ENCODE measurements around the gene INHBE. TPM values are rescaled to one million over a fixed set of nuclear protein-coding genes. Genes with fewer than 3 reads are reported as not detected.
"Not testable (repeated sequence)": the region's sequence is repeated elsewhere in the genome, so short reads cannot be mapped to it uniquely, and the experiment has no call there.

INHBE gene
- total RNA-seq, 4 donors from 2014 or later, result not detected

DNA sequence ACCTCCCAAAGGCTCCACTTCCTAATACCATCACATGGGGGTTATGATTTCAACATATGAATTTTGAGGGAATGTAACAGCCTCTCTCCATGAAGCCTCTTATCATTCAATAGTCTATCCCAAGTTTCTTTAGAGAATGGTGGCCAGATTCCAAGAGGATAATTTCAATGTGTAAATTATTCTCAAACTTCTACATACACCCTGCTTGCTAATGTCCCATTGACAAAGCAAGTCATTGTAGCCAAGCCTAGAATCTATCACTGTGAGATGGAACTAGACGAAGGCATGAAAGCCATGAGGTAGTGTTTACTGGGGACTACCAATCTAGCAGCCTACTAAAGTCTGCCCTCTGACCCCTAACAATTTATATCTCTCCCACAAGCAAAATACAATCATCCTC is 16.7 kb upstream of the INHBE start:
- Histone ChIP-seq H3K36me3 (no peaks in the 10 kb centered on the region), H3K27me3 (no peaks in the 10 kb centered on the region), H3K27ac (no peak overlapping the region), H3K4me3 (no peak overlapping the region), H3K4me1 (no peaks in the 10 kb centered on the region), H3K9me3 (no peaks in the 10 kb centered on the region)
- 20 to 56% methylated on average over 1 of the region's 1 CpG for WGBS, 2 donors (ENCODE audit: low coverage in 1 of 2)
- intact Hi-C loops (cut with DNase I; ENCODE audit: low total_unique reads), result no loop called here
- no peak for TF ChIP-seq POLR2AphosphoS5 (IDR thresholded peaks at IDR 0.05)
- no peak for TF ChIP-seq EP300 (IDR thresholded peaks at IDR 0.05; ENCODE audit: low read depth)
- TF ChIP-seq CTCF (IDR thresholded peaks at IDR 0.05), result no peak
- TF ChIP-seq POLR2A (IDR thresholded peaks at IDR 0.05), result no peak
- in situ Hi-C loops (cut with MboI; ENCODE audit: low pct_ligation_motif_present in 1 of 4, low pct_unique_long_range_greater_than_20kb in 1 of 4, low sequenced_read_pairs in 3 of 4), result loop anchor here in 1 of 4 donors (25.0 kb wide), 1 partner anchor 126 kb away; no protein-coding TSS in a partner anchor
- no peak for DNase-seq

- H3K27ac ChIP-seq, result no peak overlapping the region
- no peaks in the 10 kb centered on the region for H3K9me3 ChIP-seq
- no peak overlapping the region for H3K4me3 ChIP-seq
- intact Hi-C loops (cut with DNase I; ENCODE audit: low total_unique reads), result no loop called here
- DNase-seq, result no peak
- no peak for TF ChIP-seq CTCF (IDR thresholded peaks at IDR 0.05)
- no peak for TF ChIP-seq EP300 (IDR thresholded peaks at IDR 0.05; ENCODE audit: low read depth)
- TF ChIP-seq POLR2A (IDR thresholded peaks at IDR 0.05), result no peak
- 77 to 85% methylated on average over 4 of the region's 4 CpGs for WGBS, 2 donors (ENCODE audit: low coverage in 1 of 2)
- no peaks in the 10 kb centered on the region for H3K27me3 ChIP-seq
- H3K4me1 ChIP-seq, result no peaks in the 10 kb centered on the region
- in situ Hi-C loops (cut with MboI; ENCODE audit: low pct_ligation_motif_present in 1 of 4, low pct_unique_long_range_greater_than_20kb in 1 of 4, low sequenced_read_pairs in 3 of 4), result loop anchor here in 3 of 4 donors (10.0 to 25.0 kb wide), 2 partner anchors 128 to 145 kb away; no protein-coding TSS in a partner anchor
- no peaks in the 10 kb centered on the region for H3K36me3 ChIP-seq
Measured at GRCh38 chr12:57439762-57440266, 15.3 kb upstream of the INHBE start.

DNA sequence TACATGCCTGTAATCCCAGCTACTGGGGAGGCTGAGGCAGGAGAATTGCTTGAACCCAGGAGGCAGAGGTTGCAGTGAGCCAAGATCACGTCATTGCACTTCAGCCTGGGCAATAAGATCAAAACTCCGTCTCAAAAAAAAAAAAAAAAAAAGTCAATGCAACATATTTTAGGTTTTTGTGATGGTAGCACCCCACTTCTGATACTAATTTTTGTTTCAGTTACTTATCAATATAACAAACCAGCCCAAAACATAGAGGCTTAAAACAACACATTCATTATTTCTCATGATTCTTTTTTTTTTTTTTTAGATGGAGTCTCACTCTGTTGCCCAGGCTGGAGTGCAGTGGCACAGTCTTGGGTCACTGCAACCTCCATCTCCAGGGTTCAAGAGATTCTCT is 13.7 kb upstream of the INHBE start:
- H3K27ac ChIP-seq; H3K4me3 ChIP-seq; DNase-seq; intact Hi-C loops (cut with DNase I; ENCODE audit: low total_unique reads); H3K9me3 ChIP-seq; H3K36me3 ChIP-seq; H3K4me1 ChIP-seq; H3K27me3 ChIP-seq: not testable (repeated sequence)
- 85 to 88% methylated on average over 2 of the region's 2 CpGs for WGBS, 2 donors (ENCODE audit: low coverage in 1 of 2)
- in situ Hi-C loops (cut with MboI; ENCODE audit: low pct_ligation_motif_present in 1 of 4, low pct_unique_long_range_greater_than_20kb in 1 of 4, low sequenced_read_pairs in 3 of 4), result loop anchor here in 3 of 4 donors (10.0 to 25.0 kb wide), 2 partner anchors 129 to 147 kb away; no protein-coding TSS in a partner anchor

DNA sequence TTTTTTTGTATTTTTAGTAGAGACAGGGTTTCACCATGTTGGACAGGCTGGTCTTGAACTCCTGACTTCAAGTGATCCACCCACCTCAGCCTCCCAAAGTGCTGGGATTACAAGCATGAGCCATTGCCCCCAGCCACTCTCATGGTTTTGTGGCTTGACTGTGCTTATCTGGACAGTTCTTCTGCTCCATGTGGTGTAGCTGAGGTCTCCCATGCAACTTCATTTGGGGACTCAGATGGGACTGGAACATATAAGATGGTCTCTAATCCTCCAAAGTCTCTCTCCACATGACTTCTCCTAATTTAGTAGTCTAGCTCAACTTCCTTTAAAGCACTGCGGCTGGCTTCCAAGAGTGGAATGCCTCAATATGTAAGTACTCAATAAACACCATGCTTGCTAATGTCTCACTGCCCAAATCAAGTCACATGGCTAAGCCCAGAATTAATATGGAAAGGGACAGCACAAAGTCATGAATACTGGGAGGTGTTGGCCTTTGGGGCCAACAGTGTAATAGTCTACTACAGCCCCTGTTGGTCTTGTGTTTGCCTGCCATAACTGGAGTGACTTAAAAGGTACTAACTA is 13.2 kb upstream of the INHBE start:
- Histone ChIP-seq H3K27ac (no peak overlapping the region), H3K4me3 (no peak overlapping the region), H3K4me1 (no peaks in the 10 kb centered on the region), H3K36me3 (no peaks in the 10 kb centered on the region), H3K9me3 (no peaks in the 10 kb centered on the region), H3K27me3 (no peaks in the 10 kb centered on the region)
- in situ Hi-C loops (cut with MboI; ENCODE audit: low pct_ligation_motif_present in 1 of 4, low pct_unique_long_range_greater_than_20kb in 1 of 4, low sequenced_read_pairs in 3 of 4) (loop anchor here in 3 of 4 donors (10.0 to 25.0 kb wide), 2 partner anchors 130 to 147 kb away; no protein-coding TSS in a partner anchor), intact Hi-C loops (cut with DNase I; ENCODE audit: low total_unique reads) (no loop called here)
- TF ChIP-seq EP300 (IDR thresholded peaks at IDR 0.05; ENCODE audit: low read depth), result no peak
- no peak for DNase-seq
- 85% methylated on average over 1 of the region's 1 CpG; no CpG with 5 or more reads in 1 of the 2 donors for WGBS, 2 donors (ENCODE audit: low coverage in 1 of 2)

- H3K4me1 ChIP-seq; H3K9me3 ChIP-seq; H3K36me3 ChIP-seq; DNase-seq; H3K4me3 ChIP-seq; H3K27ac ChIP-seq; intact Hi-C loops (cut with DNase I; ENCODE audit: low total_unique reads); H3K27me3 ChIP-seq: not testable (repeated sequence)
- in situ Hi-C loops (cut with MboI; ENCODE audit: low pct_ligation_motif_present in 1 of 4, low pct_unique_long_range_greater_than_20kb in 1 of 4, low sequenced_read_pairs in 3 of 4), result loop anchor here in 3 of 4 donors (10.0 to 25.0 kb wide), 2 partner anchors 132 to 150 kb away; no protein-coding TSS in a partner anchor
- WGBS, 2 donors (ENCODE audit: low coverage in 1 of 2), result 66 to 82% methylated on average over 3 to 6 of the region's 6 CpGs
Measured at GRCh38 chr12:57444337-57444736, 10.8 kb upstream of the INHBE start.

All from transverse colon (tissue), 4 donors.